Superior temporal gyrus (tissue), 1 donor: ENCODE data around the gene GOLGA8S.
"Not testable (repeated sequence)": the region's sequence is repeated elsewhere in the genome, so short reads cannot be mapped to it uniquely, and the experiment has no call there.

ENCODE experiments used
- DNase-seq: peaks from one replicate; pipeline ENCODE4 v3.0.0-alpha.2; 2016; ENCODE audit errors: extremely low spot score

The GOLGA8S gene

GRCh38 chr15:23354448-23354847 lies at the start of gene GOLGA8S:
TSS of gene GOLGA8S (plus strand) at chr15:23354748. CDS start at chr15:23354810, 62 bp downstream.
- not testable (repeated sequence) for DNase-seq

- not testable (repeated sequence) for DNase-seq
These were observed 49.7 kb upstream of the GOLGA8S start for GRCh38 chr15:23304805-23305204.

- not testable (repeated sequence) for DNase-seq
These were observed 48.6 kb upstream of the GOLGA8S start for GRCh38 chr15:23305921-23306320.

GRCh38 chr15:23311233-23311632 lies 43.3 kb upstream of the GOLGA8S start:
- not testable (repeated sequence) for DNase-seq

- DNase-seq = not testable (repeated sequence)
These were observed 20.5 kb upstream of the GOLGA8S start, which contains the start of gene GOLGA6L26 for GRCh38 chr15:23334096-23334495. TSS of gene GOLGA6L26 (minus strand) at chr15:23334196. CDS start at chr15:23334135, 61 bp downstream.

GRCh38 chr15:23362622-23363021 lies 8.1 kb downstream of the GOLGA8S start:
- not testable (repeated sequence) for DNase-seq

- DNase-seq = not testable (repeated sequence)
These were observed 9.7 kb downstream of the GOLGA8S start for GRCh38 chr15:23364261-23364660.

GRCh38 chr15:23370578-23370977 lies 16.0 kb downstream of the GOLGA8S start:
- DNase-seq = no peak

- not testable (repeated sequence) for DNase-seq
These were observed 16.6 kb downstream of the GOLGA8S start for GRCh38 chr15:23371134-23371533.

GRCh38 chr15:23371868-23372267 lies 17.3 kb downstream of the GOLGA8S start:
- DNase-seq = not testable (repeated sequence)

GRCh38 chr15:23372284-23372683 lies 17.7 kb downstream of the GOLGA8S start:
- DNase-seq = no peak

GRCh38 chr15:23372891-23373600 lies 18.5 kb downstream of the GOLGA8S start:
- DNase-seq = not testable (repeated sequence)

- not testable (repeated sequence) for DNase-seq
These were observed 19.7 kb downstream of the GOLGA8S start for GRCh38 chr15:23374226-23374625.

- DNase-seq = not testable (repeated sequence)
These were observed 24.4 kb downstream of the GOLGA8S start for GRCh38 chr15:23378946-23379345.

- not testable (repeated sequence) for DNase-seq
These were observed 26.2 kb downstream of the GOLGA8S start for GRCh38 chr15:23380700-23381099.

- DNase-seq = not testable (repeated sequence)
These were observed 26.6 kb downstream of the GOLGA8S start for GRCh38 chr15:23381192-23381591.

- DNase-seq = no peak
These were observed 29.8 kb downstream of the GOLGA8S start for GRCh38 chr15:23384371-23384770.

- no peak for DNase-seq
These were observed 31.4 kb downstream of the GOLGA8S start for GRCh38 chr15:23385886-23386430.

GRCh38 chr15:23387621-23388190 lies 33.2 kb downstream of the GOLGA8S start:
- no peak for DNase-seq

GRCh38 chr15:23395030-23395692 lies 40.6 kb downstream of the GOLGA8S start:
- DNase-seq = no peak

- DNase-seq = no peak
These were observed 41.3 kb downstream of the GOLGA8S start for GRCh38 chr15:23395832-23396231.

- DNase-seq = no peak
These were observed 43.2 kb downstream of the GOLGA8S start for GRCh38 chr15:23397779-23398178.
